CD14-positive monocyte (primary cell): ENCODE results near the gene PAX7. TPM values are rescaled to one million over a fixed set of nuclear protein-coding genes. Genes with fewer than 3 reads are reported as not detected.

Experiments used
- DNase-seq, 3 donors: peaks; one replicate each; pipeline ENCODE4 v3.0.0-alpha.2; 2011 to 2022
- H2AFZ ChIP-seq: 2 replicates; pipeline ENCODE4 v1.6.0; 2012; ENCODE audit warnings: mild to moderate bottlenecking, low read depth, low read length, inconsistent platforms; ENCODE audit not compliant: insufficient read depth, poor library complexity, severe bottlenecking
- H3K27ac ChIP-seq, 2 donors: 1 replicate in 1 of 2; 2 replicates in 1 of 2; pipeline ENCODE4 v1.5.1; 2012 to 2013; ENCODE audit warnings: low read length in 2 of 2, control low read depth in 1 of 2, inconsistent platforms in 1 of 2, low read depth in 1 of 2, mild to moderate bottlenecking in 1 of 2
- H3K27me3 ChIP-seq, 2 donors: one replicate each; pipeline versions ENCODE4 v1.6.0 to v1.6.1; 2011 to 2013; ENCODE audit warnings: low read length in 2 of 2; ENCODE audit not compliant: control insufficient read depth in 2 of 2, insufficient read depth in 2 of 2
- H3K36me3 ChIP-seq, 2 donors: replicated peaks in 1 of 2; 1 replicate in 1 of 2; 2 replicates in 1 of 2; pipeline versions ENCODE4 v1.5.1 to v1.6.1; 2012 to 2013; ENCODE audit warnings: low read length in 2 of 2, control low read depth in 1 of 2, inconsistent platforms in 1 of 2, mild to moderate bottlenecking in 1 of 2; ENCODE audit not compliant: insufficient read depth in 2 of 2, control insufficient read depth in 1 of 2
- H3K4me1 ChIP-seq, 2 donors: 1 replicate in 1 of 2; 2 replicates in 1 of 2; pipeline versions ENCODE4 v1.5.1 to v1.6.1; 2012 to 2013; ENCODE audit warnings: low read length in 2 of 2, control low read depth in 1 of 2, inconsistent platforms in 1 of 2, mild to moderate bottlenecking in 1 of 2, moderate library complexity in 1 of 2; ENCODE audit not compliant: insufficient read depth in 2 of 2, control insufficient read depth in 1 of 2
- H3K4me2 ChIP-seq: replicated peaks from 2 replicates; pipeline ENCODE3; 2012; ENCODE audit warnings: low read length, moderate library complexity, mild to moderate bottlenecking; ENCODE audit not compliant: poor library complexity, severe bottlenecking; ENCODE audit errors: extremely low read depth
- H3K4me3 ChIP-seq, 3 experiments: fragments of 200-600 bp in 1 of 3; sonication (generic) in 1 of 3; replicated peaks in 1 of 3; 1 replicate in 2 of 3; 2 replicates in 1 of 3; pipeline ENCODE4 v1.5.1; 2011 to 2013; ENCODE audit warnings: low read length in 3 of 3, mild to moderate bottlenecking in 3 of 3, control low read depth in 2 of 3, low read depth in 2 of 3, inconsistent platforms in 1 of 3, moderate library complexity in 1 of 3
- H3K79me2 ChIP-seq: 2 replicates; pipeline ENCODE4 v1.6.0; 2012; ENCODE audit warnings: mild to moderate bottlenecking, control low read depth, inconsistent platforms, low read length, moderate library complexity; ENCODE audit not compliant: insufficient read depth
- H3K9ac ChIP-seq: 2 replicates; pipeline ENCODE4 v1.6.0; 2017; ENCODE audit warnings: low read length, mild to moderate bottlenecking; ENCODE audit not compliant: insufficient read depth, poor library complexity, severe bottlenecking
- H3K9me3 ChIP-seq, 2 donors: replicated peaks in 1 of 2; 1 replicate in 1 of 2; 2 replicates in 1 of 2; pipeline versions ENCODE4 v1.5.1 to v1.6.1; 2012 to 2013; ENCODE audit warnings: low read length in 2 of 2, control low read depth in 1 of 2; ENCODE audit not compliant: control insufficient read depth in 1 of 2, insufficient read depth in 1 of 2
- H4K20me1 ChIP-seq: 2 replicates; pipeline ENCODE4 v1.6.0; 2012; ENCODE audit warnings: mild to moderate bottlenecking, low read length, control low read depth, moderate library complexity; ENCODE audit not compliant: insufficient read depth
- H3K27ac Mint-ChIP-seq, 7 donors: one replicate each; pipeline ENCODE4 v1.8.0; 2020; ENCODE audit warnings: mild to moderate bottlenecking in 7 of 7, mixed read lengths in 7 of 7, moderate library complexity in 6 of 7, inconsistent platforms in 2 of 7
- H3K27me3 Mint-ChIP-seq, 3 donors: one replicate each; pipeline ENCODE4 v1.8.0; 2021 to 2022; ENCODE audit warnings: low read depth in 3 of 3, mild to moderate bottlenecking in 3 of 3, mixed read lengths in 3 of 3, moderate library complexity in 3 of 3, inconsistent platforms in 1 of 3
- H3K36me3 Mint-ChIP-seq, 2 donors: one replicate each; pipeline ENCODE4 v1.8.0; 2020; ENCODE audit warnings: mixed read lengths in 2 of 2, inconsistent platforms in 1 of 2, mild to moderate bottlenecking in 1 of 2
- H3K4me1 Mint-ChIP-seq: one replicate; pipeline ENCODE4 v1.8.0; 2020; ENCODE audit warnings: mild to moderate bottlenecking, mixed read lengths
- H3K4me3 Mint-ChIP-seq, 2 donors: one replicate each; pipeline ENCODE4 v1.8.0; 2020; ENCODE audit warnings: mild to moderate bottlenecking in 2 of 2, mixed read lengths in 2 of 2, moderate library complexity in 1 of 2
- H3K9me3 Mint-ChIP-seq, 7 donors: one replicate each; pipeline ENCODE4 v1.8.0; 2020 to 2022; ENCODE audit warnings: mixed read lengths in 7 of 7, mild to moderate bottlenecking in 6 of 7, moderate library complexity in 6 of 7, inconsistent platforms in 2 of 7
- CTCF ChIP-seq: fragments of 200-600 bp; IDR thresholded peaks from one replicate; pipeline ENCODE4 v1.8.0; 2022; ENCODE audit warnings: antibody characterized with exemption, mild to moderate bottlenecking
- WGBS: methylation state at CpG from one replicate; pipeline ENCODE4 v1.1.5; 2013; ENCODE audit warnings: missing lambda C conversion rate; ENCODE audit not compliant: insufficient coverage; 5-methylcytosine and 5-hydroxymethylcytosine counted together
- intact Hi-C, 2 donors: fragments of 100-400 bp; cut with micrococcal nuclease; formaldehyde crosslinking; loops; one replicate each; pipeline versions ENCODE4 v1.15.0 to v1.15.1; 2023
- polyA plus RNA-seq, 3 donors: library from polyadenylated mRNA; depleted of rRNA in 1 of 3; unstranded in 2 of 3; stranded (reverse) in 1 of 3; fragments of 300-500 nt in 2 of 3; fragments of >200 nt in 1 of 3; fragmentation: Illumina TruSeq in 2 of 3; gene quantifications; 1 replicate in 2 of 3; 2 replicates in 1 of 3; pipeline ENCODE4 v1.2.3, GENCODE V29; 2012 to 2021

The PAX7 gene
- polyA plus RNA-seq, 3 donors: not detected

GRCh38 chr1:18629659-18630510 is 761 bp upstream of the PAX7 start:
- no peak overlapping the region for H2AFZ ChIP-seq
- H3K27ac ChIP-seq: no peak overlapping the region
- no peak overlapping the region for H3K9ac ChIP-seq
- peaks cover 0 to 13% (median 6%) of the 10 kb centered on the region in 7 donors for H3K9me3 Mint-ChIP-seq
- H3K4me3 Mint-ChIP-seq: peak overlapping the region in 1 of 2 donors; percentile 69
- peaks cover 62 to 94% of the 10 kb centered on the region in 2 donors for H3K27me3 ChIP-seq
- no peaks in the 10 kb centered on the region for H3K36me3 ChIP-seq
- no peaks in the 10 kb centered on the region for H3K4me1 ChIP-seq
- TF ChIP-seq CTCF: no peak
- intact Hi-C loops: no loop called here
- no peaks in the 10 kb centered on the region for H3K4me1 Mint-ChIP-seq
- no peak overlapping the region for H3K27ac Mint-ChIP-seq
- no peaks in the 10 kb centered on the region for H4K20me1 ChIP-seq
- H3K4me2 ChIP-seq: no peak overlapping the region
- peaks cover 0 to 2% of the 10 kb centered on the region in 2 donors for H3K36me3 Mint-ChIP-seq
- H3K79me2 ChIP-seq: no peaks in the 10 kb centered on the region
- no peak overlapping the region for H3K4me3 ChIP-seq
- no peak for DNase-seq
- peaks cover 0 to 28% of the 10 kb centered on the region in 2 donors for H3K9me3 ChIP-seq
- WGBS: 8% methylated on average over 27 of the region's 39 CpGs
- peaks cover 89 to 97% (median 96%) of the 10 kb centered on the region in 3 donors for H3K27me3 Mint-ChIP-seq

- H3K27me3 ChIP-seq: peaks cover 74 to 95% of the 10 kb centered on the region in 2 donors
- no peak overlapping the region for H3K4me2 ChIP-seq
- Mint-ChIP-seq H3K36me3 (peaks cover 2 to 3% of the 10 kb centered on the region in 2 donors), H3K27ac (no peak overlapping the region), H3K4me3 (peak overlapping the region in 1 of 2 donors; percentile 84), H3K27me3 (peaks cover 95 to 99% (median 98%) of the 10 kb centered on the region in 3 donors), H3K4me1 (no peaks in the 10 kb centered on the region), H3K9me3 (peaks cover 0 to 21% (median 14%) of the 10 kb centered on the region in 7 donors)
- no peak overlapping the region for H3K9ac ChIP-seq
- 2% methylated on average over 50 of the region's 53 CpGs for WGBS
- intact Hi-C loops: no loop called here
- no peak for TF ChIP-seq CTCF
- no peak for DNase-seq
- H3K36me3 ChIP-seq: no peaks in the 10 kb centered on the region
- H3K4me1 ChIP-seq: no peaks in the 10 kb centered on the region
- no peak overlapping the region for H3K27ac ChIP-seq
- H3K9me3 ChIP-seq: peaks cover 0 to 43% of the 10 kb centered on the region in 2 donors
- H3K79me2 ChIP-seq: no peaks in the 10 kb centered on the region
- H3K4me3 ChIP-seq: no peak overlapping the region
- no peak overlapping the region for H2AFZ ChIP-seq
- no peaks in the 10 kb centered on the region for H4K20me1 ChIP-seq
These were observed 1.0 kb downstream of the PAX7 start for GRCh38 chr1:18631496-18632217.
